Measurements from ENCODE around the gene GNG2. TPM values are rescaled to one million over a fixed set of nuclear protein-coding genes. Genes with fewer than 3 reads are reported as not detected.

The GNG2 gene
- total RNA-seq, 2 donors from 2014 or later = 47.9 to 51.6 TPM

GRCh38 chr14:51929166-51929565 lies 68.8 kb downstream of the GNG2 start:
- no peak overlapping the region for H3K4me3 ChIP-seq (ENCODE audit: low read length)
- no peak overlapping the region for H3K9ac ChIP-seq (ENCODE audit: extremely low read depth, low read length, poor library complexity, severe bottlenecking)
- no peak overlapping the region for H3K4me3 Mint-ChIP-seq
- no peak overlapping the region for H3K27ac ChIP-seq (ENCODE audit: low read depth, low read length)
- H3K27ac Mint-ChIP-seq = no peak overlapping the region
- no peaks in the 10 kb centered on the region for H3K36me3 Mint-ChIP-seq (ENCODE audit: low read depth)
- no peaks in the 10 kb centered on the region for H3K4me1 ChIP-seq (ENCODE audit: control insufficient read depth, insufficient read depth, low read length)
- H3K36me3 ChIP-seq (ENCODE audit: control insufficient read depth, insufficient read depth, low read length) = no peaks in the 10 kb centered on the region
- DNase-seq = no peak
- H3K27me3 ChIP-seq (ENCODE audit: control insufficient read depth, insufficient read depth, low read length, poor library complexity, severe bottlenecking) = no peaks in the 10 kb centered on the region
- H3K9me3 ChIP-seq (ENCODE audit: control insufficient read depth, low read length) = no peaks in the 10 kb centered on the region
- H3K9me3 Mint-ChIP-seq = no peaks in the 10 kb centered on the region
- peaks cover 11% of the 10 kb centered on the region for H3K4me1 Mint-ChIP-seq
- no peaks in the 10 kb centered on the region for H3K27me3 Mint-ChIP-seq (ENCODE audit: insufficient read depth)
- TF ChIP-seq CTCF (conservative IDR thresholded peaks at IDR 0.05) = no peak
- 70 to 75% methylated on average over 4 of the region's 4 CpGs for WGBS, 2 experiments (ENCODE audit: insufficient coverage in 1 of 2, insufficient read length in 1 of 2)

GRCh38 chr14:51929910-51930682 lies 69.7 kb downstream of the GNG2 start:
- Histone ChIP-seq H3K4me3 (ENCODE audit: low read length) (no peak overlapping the region), H3K36me3 (ENCODE audit: control insufficient read depth, insufficient read depth, low read length) (no peaks in the 10 kb centered on the region), H3K27me3 (ENCODE audit: control insufficient read depth, insufficient read depth, low read length, poor library complexity, severe bottlenecking) (no peaks in the 10 kb centered on the region), H3K4me1 (ENCODE audit: control insufficient read depth, insufficient read depth, low read length) (no peaks in the 10 kb centered on the region), H3K27ac (ENCODE audit: low read depth, low read length) (no peak overlapping the region), H3K9ac (ENCODE audit: extremely low read depth, low read length, poor library complexity, severe bottlenecking) (no peak overlapping the region), H3K9me3 (ENCODE audit: control insufficient read depth, low read length) (no peaks in the 10 kb centered on the region)
- no peak overlapping the region for H3K4me3 Mint-ChIP-seq
- no peak for TF ChIP-seq CTCF (conservative IDR thresholded peaks at IDR 0.05)
- H3K27ac Mint-ChIP-seq = peak overlapping the region; percentile 8
- DNase-seq = no peak
- no peaks in the 10 kb centered on the region for H3K9me3 Mint-ChIP-seq
- no peaks in the 10 kb centered on the region for H3K36me3 Mint-ChIP-seq (ENCODE audit: low read depth)
- peaks cover 11% of the 10 kb centered on the region for H3K4me1 Mint-ChIP-seq
- WGBS, 2 experiments (ENCODE audit: insufficient coverage in 1 of 2, insufficient read length in 1 of 2) = 82 to 88% methylated on average over 5 to 8 of the region's 8 CpGs
- no peaks in the 10 kb centered on the region for H3K27me3 Mint-ChIP-seq (ENCODE audit: insufficient read depth)

GRCh38 chr14:51931308-51931707 lies 70.9 kb downstream of the GNG2 start:
- no peaks in the 10 kb centered on the region for H3K27me3 Mint-ChIP-seq (ENCODE audit: insufficient read depth)
- H3K4me3 Mint-ChIP-seq = no peak overlapping the region
- Histone ChIP-seq H3K27ac (ENCODE audit: low read depth, low read length) (no peak overlapping the region), H3K27me3 (ENCODE audit: control insufficient read depth, insufficient read depth, low read length, poor library complexity, severe bottlenecking) (no peaks in the 10 kb centered on the region), H3K4me3 (ENCODE audit: low read length) (no peak overlapping the region), H3K36me3 (ENCODE audit: control insufficient read depth, insufficient read depth, low read length) (no peaks in the 10 kb centered on the region), H3K9me3 (ENCODE audit: control insufficient read depth, low read length) (no peaks in the 10 kb centered on the region), H3K9ac (ENCODE audit: extremely low read depth, low read length, poor library complexity, severe bottlenecking) (no peak overlapping the region), H3K4me1 (ENCODE audit: control insufficient read depth, insufficient read depth, low read length) (no peaks in the 10 kb centered on the region)
- H3K36me3 Mint-ChIP-seq (ENCODE audit: low read depth) = no peaks in the 10 kb centered on the region
- no peak for TF ChIP-seq CTCF (conservative IDR thresholded peaks at IDR 0.05)
- H3K9me3 Mint-ChIP-seq = no peaks in the 10 kb centered on the region
- DNase-seq = no peak
- H3K4me1 Mint-ChIP-seq = peaks cover 11% of the 10 kb centered on the region
- WGBS, 2 experiments (ENCODE audit: insufficient coverage in 1 of 2, insufficient read length in 1 of 2) = 91 to 100% methylated on average over 2 of the region's 2 CpGs
- H3K27ac Mint-ChIP-seq = no peak overlapping the region
